K562 (cell line): ENCODE results near the gene NOCT.

ENCODE experiments used
- ATF1 ChIP-seq, 2 experiments: fragments of 450-650 bp in 1 of 2; IDR thresholded peaks; 2 replicates each; pipeline ENCODE4 v1.6.1; 2016; ENCODE audit warnings: missing compliant biosample characterization in 1 of 2, missing genetic modification characterization in 1 of 2
- BRCA1 ChIP-seq, 2 experiments: fragments of 450-650 bp in 1 of 2; sonication (generic) in 1 of 2; formaldehyde crosslinking in 1 of 2; IDR thresholded peaks; 2 replicates each; pipeline versions ENCODE4 v1.5.0 to v1.6.1; 2017 to 2020; ENCODE audit warnings: mild to moderate bottlenecking in 1 of 2, missing genetic modification reagents in 1 of 2
- HNRNPK ChIP-seq: fragments of 200-400 bp; formaldehyde crosslinking; IDR thresholded peaks from one replicate; pipeline ENCODE4 v1.6.1; 2018; ENCODE audit warnings: mild to moderate bottlenecking, low read depth, low read length; ENCODE audit not compliant: poor library complexity, severe bottlenecking
- NBN ChIP-seq: fragments of 450-650 bp; IDR thresholded peaks from 2 replicates; pipeline ENCODE4 v1.6.1; 2016; ENCODE audit warnings: low read depth, mild to moderate bottlenecking
- SIX5 ChIP-seq, 2 experiments: IDR thresholded peaks; 2 replicates each; pipeline ENCODE4 v1.6.1; 2011; ENCODE audit warnings: low read length in 2 of 2, borderline replicate concordance in 1 of 2, low read depth in 1 of 2, mild to moderate bottlenecking in 1 of 2, moderate library complexity in 1 of 2; ENCODE audit not compliant: insufficient read depth in 1 of 2
- TF ChIP-seq, protein P1 (sequence below), 3 experiments: IDR thresholded peaks in 2 of 3; conservative IDR thresholded peaks in 1 of 3; 2 replicates each; pipeline ENCODE4 v1.5.1; 2011 to 2012; ENCODE audit warnings: low read length in 3 of 3, mild to moderate bottlenecking in 3 of 3, control low read depth in 2 of 3, improper control_type of control experiment in 1 of 3, inconsistent platforms in 1 of 3, low read depth in 1 of 3, mixed read lengths in 1 of 3, moderate library complexity in 1 of 3; ENCODE audit not compliant: insufficient read depth in 2 of 3

- TF ChIP-seq, protein P1, sequence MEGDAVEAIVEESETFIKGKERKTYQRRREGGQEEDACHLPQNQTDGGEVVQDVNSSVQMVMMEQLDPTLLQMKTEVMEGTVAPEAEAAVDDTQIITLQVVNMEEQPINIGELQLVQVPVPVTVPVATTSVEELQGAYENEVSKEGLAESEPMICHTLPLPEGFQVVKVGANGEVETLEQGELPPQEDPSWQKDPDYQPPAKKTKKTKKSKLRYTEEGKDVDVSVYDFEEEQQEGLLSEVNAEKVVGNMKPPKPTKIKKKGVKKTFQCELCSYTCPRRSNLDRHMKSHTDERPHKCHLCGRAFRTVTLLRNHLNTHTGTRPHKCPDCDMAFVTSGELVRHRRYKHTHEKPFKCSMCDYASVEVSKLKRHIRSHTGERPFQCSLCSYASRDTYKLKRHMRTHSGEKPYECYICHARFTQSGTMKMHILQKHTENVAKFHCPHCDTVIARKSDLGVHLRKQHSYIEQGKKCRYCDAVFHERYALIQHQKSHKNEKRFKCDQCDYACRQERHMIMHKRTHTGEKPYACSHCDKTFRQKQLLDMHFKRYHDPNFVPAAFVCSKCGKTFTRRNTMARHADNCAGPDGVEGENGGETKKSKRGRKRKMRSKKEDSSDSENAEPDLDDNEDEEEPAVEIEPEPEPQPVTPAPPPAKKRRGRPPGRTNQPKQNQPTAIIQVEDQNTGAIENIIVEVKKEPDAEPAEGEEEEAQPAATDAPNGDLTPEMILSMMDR (IDR thresholded peaks at IDR 0.05 in 2 of 3, conservative IDR thresholded peaks at IDR 0.05 in 1 of 3; ENCODE audit: insufficient read depth in 2 of 3, low read depth in 1 of 3, low read length in 3 of 3): no peak
- TF ChIP-seq ATF1 (CRISPR knock-in tag; IDR thresholded peaks at IDR 0.05) (no peak), ATF1 (tag; IDR thresholded peaks at IDR 0.05) (no peak), BRCA1 (IDR thresholded peaks at IDR 0.05) (no peak), BRCA1 (CRISPR knock-in tag; IDR thresholded peaks at IDR 0.05) (no peak), HNRNPK (no peak), NBN (no peak), SIX5 (IDR thresholded peaks at IDR 0.05; ENCODE audit: borderline replicate concordance in 1 of 2, insufficient read depth in 1 of 2, low read depth in 1 of 2, low read length in 2 of 2) (no peak)
Observed at GRCh38 chr4:139014371-139015268, 961 bp upstream of the NOCT start.
